Measurements from ENCODE around the gene DDRGK1. TPM values are rescaled to one million over a fixed set of nuclear protein-coding genes. Genes with fewer than 3 reads are reported as not detected.

Gene DDRGK1
- total RNA-seq, 1 experiment from 2014 or later, result 65.5 TPM

DNA sequence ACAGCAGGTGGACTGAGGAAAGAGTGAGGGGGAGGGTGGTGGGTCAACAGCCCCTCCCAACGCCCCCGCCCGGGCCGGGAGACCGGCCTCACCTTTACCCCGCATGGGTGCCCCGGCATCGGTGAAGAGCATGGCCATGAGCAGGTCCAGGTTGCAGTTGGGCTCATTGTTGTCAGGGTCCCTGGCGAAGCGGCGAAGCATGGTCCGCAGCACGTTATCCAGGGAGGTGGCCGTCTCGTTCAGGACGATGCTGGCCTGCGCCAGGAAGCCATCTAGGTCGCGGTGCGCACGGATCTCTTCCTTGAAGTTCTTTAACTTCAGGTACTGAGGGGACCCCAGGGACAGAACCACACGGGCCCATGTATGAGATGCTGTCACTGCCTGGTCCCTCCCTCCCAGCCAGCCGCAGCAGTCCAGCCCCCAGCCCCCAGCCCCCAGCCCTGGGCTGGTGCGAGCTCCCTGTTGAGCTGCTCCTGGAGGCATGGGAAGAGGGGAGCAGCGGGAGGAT lies 29.6 kb upstream of the DDRGK1 start:
- DNase-seq (ENCODE audit: low read depth, low spot score) (no peak), ATAC-seq (no peak)
- Histone ChIP-seq H3K27me3 (ENCODE audit: control insufficient read depth, insufficient read depth, low read length) (no peaks in the 10 kb centered on the region), H3K4me1 (ENCODE audit: control insufficient read depth, insufficient read depth, low read length) (peaks cover 26% of the 10 kb centered on the region), H3K9me3 (ENCODE audit: control insufficient read depth, insufficient read depth, low read depth, low read length) (no peaks in the 10 kb centered on the region), H3K4me3 (ENCODE audit: low read depth in 2 of 2, low read length in 2 of 2) (no peak overlapping the region), H3K27ac (ENCODE audit: low read length) (no peak overlapping the region), H3K36me3 (ENCODE audit: control insufficient read depth, insufficient read depth, low read length) (no peaks in the 10 kb centered on the region)
- TF ChIP-seq SIN3A (IDR thresholded peaks at IDR 0.05; ENCODE audit: borderline replicate concordance, insufficient read depth, low read depth, low read length), result no peak
- TF ChIP-seq TCF7L2 (IDR thresholded peaks at IDR 0.05; ENCODE audit: low read depth, low read length), result no peak
- TF ChIP-seq POLR2AphosphoS5 (IDR thresholded peaks at IDR 0.05; ENCODE audit: low read depth, low read length), result no peak
- TF ChIP-seq, protein P1, sequence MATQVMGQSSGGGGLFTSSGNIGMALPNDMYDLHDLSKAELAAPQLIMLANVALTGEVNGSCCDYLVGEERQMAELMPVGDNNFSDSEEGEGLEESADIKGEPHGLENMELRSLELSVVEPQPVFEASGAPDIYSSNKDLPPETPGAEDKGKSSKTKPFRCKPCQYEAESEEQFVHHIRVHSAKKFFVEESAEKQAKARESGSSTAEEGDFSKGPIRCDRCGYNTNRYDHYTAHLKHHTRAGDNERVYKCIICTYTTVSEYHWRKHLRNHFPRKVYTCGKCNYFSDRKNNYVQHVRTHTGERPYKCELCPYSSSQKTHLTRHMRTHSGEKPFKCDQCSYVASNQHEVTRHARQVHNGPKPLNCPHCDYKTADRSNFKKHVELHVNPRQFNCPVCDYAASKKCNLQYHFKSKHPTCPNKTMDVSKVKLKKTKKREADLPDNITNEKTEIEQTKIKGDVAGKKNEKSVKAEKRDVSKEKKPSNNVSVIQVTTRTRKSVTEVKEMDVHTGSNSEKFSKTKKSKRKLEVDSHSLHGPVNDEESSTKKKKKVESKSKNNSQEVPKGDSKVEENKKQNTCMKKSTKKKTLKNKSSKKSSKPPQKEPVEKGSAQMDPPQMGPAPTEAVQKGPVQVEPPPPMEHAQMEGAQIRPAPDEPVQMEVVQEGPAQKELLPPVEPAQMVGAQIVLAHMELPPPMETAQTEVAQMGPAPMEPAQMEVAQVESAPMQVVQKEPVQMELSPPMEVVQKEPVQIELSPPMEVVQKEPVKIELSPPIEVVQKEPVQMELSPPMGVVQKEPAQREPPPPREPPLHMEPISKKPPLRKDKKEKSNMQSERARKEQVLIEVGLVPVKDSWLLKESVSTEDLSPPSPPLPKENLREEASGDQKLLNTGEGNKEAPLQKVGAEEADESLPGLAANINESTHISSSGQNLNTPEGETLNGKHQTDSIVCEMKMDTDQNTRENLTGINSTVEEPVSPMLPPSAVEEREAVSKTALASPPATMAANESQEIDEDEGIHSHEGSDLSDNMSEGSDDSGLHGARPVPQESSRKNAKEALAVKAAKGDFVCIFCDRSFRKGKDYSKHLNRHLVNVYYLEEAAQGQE (IDR thresholded peaks at IDR 0.05; ENCODE audit: insufficient read depth in 1 of 2, low read depth in 2 of 2, low read length in 1 of 2), result no peak
- TF ChIP-seq, protein P2, sequence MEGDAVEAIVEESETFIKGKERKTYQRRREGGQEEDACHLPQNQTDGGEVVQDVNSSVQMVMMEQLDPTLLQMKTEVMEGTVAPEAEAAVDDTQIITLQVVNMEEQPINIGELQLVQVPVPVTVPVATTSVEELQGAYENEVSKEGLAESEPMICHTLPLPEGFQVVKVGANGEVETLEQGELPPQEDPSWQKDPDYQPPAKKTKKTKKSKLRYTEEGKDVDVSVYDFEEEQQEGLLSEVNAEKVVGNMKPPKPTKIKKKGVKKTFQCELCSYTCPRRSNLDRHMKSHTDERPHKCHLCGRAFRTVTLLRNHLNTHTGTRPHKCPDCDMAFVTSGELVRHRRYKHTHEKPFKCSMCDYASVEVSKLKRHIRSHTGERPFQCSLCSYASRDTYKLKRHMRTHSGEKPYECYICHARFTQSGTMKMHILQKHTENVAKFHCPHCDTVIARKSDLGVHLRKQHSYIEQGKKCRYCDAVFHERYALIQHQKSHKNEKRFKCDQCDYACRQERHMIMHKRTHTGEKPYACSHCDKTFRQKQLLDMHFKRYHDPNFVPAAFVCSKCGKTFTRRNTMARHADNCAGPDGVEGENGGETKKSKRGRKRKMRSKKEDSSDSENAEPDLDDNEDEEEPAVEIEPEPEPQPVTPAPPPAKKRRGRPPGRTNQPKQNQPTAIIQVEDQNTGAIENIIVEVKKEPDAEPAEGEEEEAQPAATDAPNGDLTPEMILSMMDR (IDR thresholded peaks at IDR 0.05), result no peak
- no TSS peak for BruUV-seq (replicated peaks)
- ChIA-PET CTCF (interaction anchor here (0.5 kb wide), 1 partner anchor 15 kb away, joined by 7 read pairs; no protein-coding TSS in a partner anchor), POLR2A (no interaction called here)
- intact Hi-C loops (cut with micrococcal nuclease; ENCODE audit: unreplicated experiment), result no loop called here
- in situ Hi-C loops (cut with HindIII; ENCODE audit: low pct_unique_long_range_greater_than_20kb, low sequenced_read_pairs), result no loop called here

DNA sequence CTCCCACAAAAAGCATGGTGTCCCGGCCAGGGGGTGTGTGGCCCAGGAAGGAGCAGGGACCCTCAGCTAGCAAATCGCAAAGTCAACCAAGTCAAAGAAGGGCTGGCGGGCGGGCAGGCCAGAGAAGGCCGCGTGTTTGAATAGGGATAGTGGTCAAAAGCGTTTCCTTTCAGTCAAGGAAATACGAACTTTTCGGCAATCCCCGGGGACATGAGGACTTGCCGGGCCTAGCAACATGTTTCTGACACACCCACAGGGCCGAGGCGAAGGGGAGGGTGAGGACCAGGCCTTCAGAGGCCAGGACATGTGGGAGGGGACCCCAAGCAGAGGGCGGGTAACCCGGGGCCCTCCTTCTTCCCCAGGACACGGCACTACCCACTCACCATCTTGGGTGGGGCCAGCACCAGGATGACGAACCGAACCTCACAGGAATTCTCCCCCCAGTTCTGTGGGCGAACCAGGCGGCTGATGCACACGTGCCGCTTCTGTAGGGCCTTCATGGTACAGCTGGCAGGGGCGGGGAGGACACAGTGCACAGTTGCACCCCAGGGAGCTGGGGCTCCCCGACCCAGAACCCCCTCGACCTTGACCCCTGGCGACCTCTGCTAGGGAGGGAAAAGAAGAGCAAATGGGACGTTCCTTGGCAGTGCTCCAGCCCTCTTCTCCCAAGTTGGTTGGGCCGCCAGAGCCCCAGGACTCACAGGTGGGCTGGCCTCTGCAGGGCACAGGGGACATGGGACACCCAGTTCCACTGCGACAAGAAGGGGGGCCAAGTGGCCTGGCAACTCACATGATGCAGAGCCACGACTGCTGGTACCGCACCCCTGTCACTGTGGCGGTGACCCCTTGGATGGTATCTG lies 28.9 kb upstream of the DDRGK1 start:
- Histone ChIP-seq H3K27ac (ENCODE audit: low read length) (no peak overlapping the region), H3K36me3 (ENCODE audit: control insufficient read depth, insufficient read depth, low read length) (no peaks in the 10 kb centered on the region), H3K9me3 (ENCODE audit: control insufficient read depth, insufficient read depth, low read depth, low read length) (no peaks in the 10 kb centered on the region), H3K4me1 (ENCODE audit: control insufficient read depth, insufficient read depth, low read length) (peaks cover 26% of the 10 kb centered on the region), H3K27me3 (ENCODE audit: control insufficient read depth, insufficient read depth, low read length) (no peaks in the 10 kb centered on the region), H3K4me3 (ENCODE audit: low read depth in 2 of 2, low read length in 2 of 2) (no peak overlapping the region)
- TF ChIP-seq SIN3A (IDR thresholded peaks at IDR 0.05; ENCODE audit: borderline replicate concordance, insufficient read depth, low read depth, low read length) (no peak), POLR2AphosphoS5 (IDR thresholded peaks at IDR 0.05; ENCODE audit: low read depth, low read length) (no peak), TCF7L2 (IDR thresholded peaks at IDR 0.05; ENCODE audit: low read depth, low read length) (no peak)
- TF ChIP-seq, protein P2 (IDR thresholded peaks at IDR 0.05), result no peak
- TF ChIP-seq, protein P1 (IDR thresholded peaks at IDR 0.05; ENCODE audit: insufficient read depth in 1 of 2, low read depth in 2 of 2, low read length in 1 of 2), result no peak
- in situ Hi-C loops (cut with HindIII; ENCODE audit: low pct_unique_long_range_greater_than_20kb, low sequenced_read_pairs), result no loop called here
- ATAC-seq, result no peak
- ChIA-PET POLR2A (no interaction called here), CTCF (interaction anchor here (0.5 kb wide), 1 partner anchor 15 kb away, joined by 7 read pairs; no protein-coding TSS in a partner anchor)
- DNase-seq (ENCODE audit: low read depth, low spot score), result no peak
- intact Hi-C loops (cut with micrococcal nuclease; ENCODE audit: unreplicated experiment), result no loop called here
- no TSS peak for BruUV-seq (replicated peaks)
